Measurements from ENCODE around the gene TUBGCP5.
A peak's percentile ranks its signal among the peaks of the same experiment; 100 is the strongest.

TUBGCP5 gene

GRCh38 chr15:23073890-23074646 lies 34.7 kb upstream of the TUBGCP5 start:
- DNase-seq (ENCODE audit: low read depth): no peak
- no peak for TF ChIP-seq CTCF (conservative IDR thresholded peaks at IDR 0.05; ENCODE audit: control insufficient read depth, insufficient read depth, low read depth, low read length)
- no peak overlapping the region for H3K4me3 ChIP-seq (ENCODE audit: control insufficient read depth, low read depth, low read length)

GRCh38 chr15:23072633-23073032 lies 33.3 kb upstream of the TUBGCP5 start:
- no peak for TF ChIP-seq CTCF (conservative IDR thresholded peaks at IDR 0.05; ENCODE audit: control insufficient read depth, insufficient read depth, low read depth, low read length)
- H3K4me3 ChIP-seq (ENCODE audit: control insufficient read depth, low read depth, low read length): no peak overlapping the region
- DNase-seq (ENCODE audit: low read depth): no peak

GRCh38 chr15:23069496-23070166 lies 30.3 kb upstream of the TUBGCP5 start:
- no peak overlapping the region for H3K4me3 ChIP-seq (ENCODE audit: control insufficient read depth, low read depth, low read length)
- peak; percentile 13 for TF ChIP-seq CTCF (conservative IDR thresholded peaks at IDR 0.05; ENCODE audit: control insufficient read depth, insufficient read depth, low read depth, low read length)
- no peak for DNase-seq (ENCODE audit: low read depth)

DNA sequence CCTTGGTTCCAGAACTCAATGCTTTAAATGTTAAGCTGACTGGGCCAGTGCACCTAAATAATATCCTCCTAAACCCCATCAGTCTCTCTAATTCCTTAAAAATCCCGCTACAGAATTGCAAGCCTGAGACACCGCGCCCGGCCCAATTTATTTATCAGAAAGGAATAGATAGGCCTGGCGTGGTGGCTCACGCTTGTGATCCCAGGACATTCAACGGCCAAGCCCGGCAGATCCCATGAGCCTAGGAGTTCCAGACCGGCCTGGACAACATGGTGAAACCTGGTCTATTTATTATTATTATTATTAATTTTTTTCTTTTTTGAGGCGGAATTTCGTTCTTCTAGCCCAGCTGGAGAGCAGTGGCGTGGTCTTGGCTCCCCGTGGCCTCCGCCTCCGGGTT lies 28.0 kb upstream of the TUBGCP5 start:
- no peak overlapping the region for H3K4me3 ChIP-seq (ENCODE audit: control insufficient read depth, low read depth, low read length)
- no peak for TF ChIP-seq CTCF (conservative IDR thresholded peaks at IDR 0.05; ENCODE audit: control insufficient read depth, insufficient read depth, low read depth, low read length)
- no peak for DNase-seq (ENCODE audit: low read depth)

- H3K4me3 ChIP-seq (ENCODE audit: control insufficient read depth, low read depth, low read length): no peak overlapping the region
- no peak for DNase-seq (ENCODE audit: low read depth)
- no peak for TF ChIP-seq CTCF (conservative IDR thresholded peaks at IDR 0.05; ENCODE audit: control insufficient read depth, insufficient read depth, low read depth, low read length)
Observed at GRCh38 chr15:23065836-23066235, 26.5 kb upstream of the TUBGCP5 start.

GRCh38 chr15:23064156-23064555 lies 24.8 kb upstream of the TUBGCP5 start:
- no peak for TF ChIP-seq CTCF (conservative IDR thresholded peaks at IDR 0.05; ENCODE audit: control insufficient read depth, insufficient read depth, low read depth, low read length)

More at GRCh38 chr15:23064156-23064555, 24.8 kb upstream of the TUBGCP5 start:
- no peak overlapping the region for H3K4me3 ChIP-seq (ENCODE audit: control insufficient read depth, low read depth, low read length)
- DNase-seq (ENCODE audit: low read depth): no peak
